CD4-positive, alpha-beta T cell treated with Interleukin-10 for 1 hour (primary cell): ENCODE data around the gene TMC7.

Experiments
- DNase-seq: peaks from one replicate; pipeline ENCODE4 v3.0.0-alpha.2; 2020

TMC7 gene

GRCh38 chr16:19033761-19034160 lies 50.0 kb downstream of the TMC7 start:
- no peak for DNase-seq

GRCh38 chr16:19040400-19040799 lies 56.7 kb downstream of the TMC7 start:
- DNase-seq: no peak

- no peak for DNase-seq
Observed at GRCh38 chr16:19044769-19045168, 61.0 kb downstream of the TMC7 start.

- no peak for DNase-seq
Observed at GRCh38 chr16:19046062-19046461, 62.3 kb downstream of the TMC7 start.

GRCh38 chr16:19062706-19063105 lies 79.0 kb downstream of the TMC7 start:
- no peak for DNase-seq

GRCh38 chr16:19066988-19067348 lies 83.2 kb downstream of the TMC7 start:
- DNase-seq: no peak

GRCh38 chr16:19067349-19068236 lies 83.9 kb downstream of the TMC7 start, which contains the start of gene COQ7:
COQ7 (plus strand) TSS chr16:19067614; CDS start chr16:19067665, 51 bp downstream.
- DNase-seq: peak; percentile 99

GRCh38 chr16:19068237-19068815 lies 84.6 kb downstream of the TMC7 start:
- no peak for DNase-seq

GRCh38 chr16:19071811-19072777 lies 88.4 kb downstream of the TMC7 start:
- peak; percentile 65 for DNase-seq

GRCh38 chr16:19073344-19073743 lies 89.6 kb downstream of the TMC7 start:
- DNase-seq: no peak

- DNase-seq: no peak
Observed at GRCh38 chr16:19073863-19074262, 90.1 kb downstream of the TMC7 start.

- DNase-seq: no peak
Observed at GRCh38 chr16:19075511-19075910, 91.8 kb downstream of the TMC7 start.

GRCh38 chr16:19077879-19078278 lies 94.1 kb downstream of the TMC7 start:
- DNase-seq: no peak

- no peak for DNase-seq
Observed at GRCh38 chr16:19083670-19084069, 99.9 kb downstream of the TMC7 start.

- DNase-seq: no peak
Observed at GRCh38 chr16:19084139-19084538, 100.4 kb downstream of the TMC7 start.

GRCh38 chr16:19084879-19085278 lies 101.1 kb downstream of the TMC7 start:
- no peak for DNase-seq

GRCh38 chr16:19085679-19086200 lies 102.0 kb downstream of the TMC7 start:
- no peak for DNase-seq

- peak; percentile 80 for DNase-seq
Observed at GRCh38 chr16:19086322-19087199, 102.8 kb downstream of the TMC7 start.

- no peak for DNase-seq
Observed at GRCh38 chr16:19088341-19088916, 104.7 kb downstream of the TMC7 start.

- no peak for DNase-seq
Observed at GRCh38 chr16:19089410-19089955, 105.7 kb downstream of the TMC7 start.

GRCh38 chr16:19090916-19091315 lies 107.2 kb downstream of the TMC7 start:
- DNase-seq: no peak
